Spleen (tissue), 7 donors: ENCODE measurements around the gene MPPED2.

Experiments
- POLR2A ChIP-seq, 3 donors: fragments of 450-650 bp; IDR thresholded peaks; one replicate each; pipeline ENCODE4 v1.5.1; 2017; ENCODE audit warnings: antibody characterized with exemption in 3 of 3, mild to moderate bottlenecking in 1 of 3
- POLR2AphosphoS5 ChIP-seq, 3 donors: sonication (generic); formaldehyde crosslinking; IDR thresholded peaks; one replicate each; pipeline ENCODE4 v1.5.1; 2017; ENCODE audit warnings: antibody characterized with exemption in 3 of 3
- TF ChIP-seq, protein P1 (sequence below), 11 experiments: fragments of 200-600 bp in 7 of 11; fragments of 450-650 bp in 4 of 11; sonication (generic) in 4 of 11; IDR thresholded peaks in 8 of 11; conservative IDR thresholded peaks in 3 of 11; 1 replicate in 7 of 11; 2 replicates in 4 of 11; pipeline versions ENCODE4 v1.4.0 to v1.8.0; 2016 to 2021; ENCODE audit warnings: antibody characterized with exemption in 11 of 11, inconsistent platforms in 4 of 11, mild to moderate bottlenecking in 1 of 11
- donor health status: DM: no; HTN: no; CAD: no; lungs with moderate emphysema.
- donor health status: DM: no; HTN: no; CAD: no.
- donor health status: DM: no; HTN: no; CAD: no.

DNA sequence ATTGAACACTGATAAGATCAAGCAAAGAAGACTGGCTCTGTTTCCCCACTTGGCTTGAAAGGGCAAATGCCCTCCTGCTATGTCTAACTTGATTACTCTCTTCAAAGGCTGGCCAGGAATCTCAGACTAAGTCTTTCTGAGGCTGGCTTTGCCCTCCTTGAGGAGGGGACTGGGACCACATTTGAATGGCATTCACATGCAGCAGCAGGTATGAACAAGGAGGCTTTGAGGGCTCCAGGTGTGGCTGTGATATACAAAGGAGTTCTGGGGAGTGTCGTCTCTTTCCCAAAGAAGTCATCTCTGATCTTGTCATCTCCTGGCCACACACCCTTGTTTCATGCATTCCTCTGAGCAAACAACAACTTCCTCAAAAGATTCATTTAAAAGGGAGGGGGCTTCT lies 132.4 kb downstream of the MPPED2 start:
- TF ChIP-seq POLR2A (IDR thresholded peaks at IDR 0.05): no peak
- TF ChIP-seq, protein P1, sequence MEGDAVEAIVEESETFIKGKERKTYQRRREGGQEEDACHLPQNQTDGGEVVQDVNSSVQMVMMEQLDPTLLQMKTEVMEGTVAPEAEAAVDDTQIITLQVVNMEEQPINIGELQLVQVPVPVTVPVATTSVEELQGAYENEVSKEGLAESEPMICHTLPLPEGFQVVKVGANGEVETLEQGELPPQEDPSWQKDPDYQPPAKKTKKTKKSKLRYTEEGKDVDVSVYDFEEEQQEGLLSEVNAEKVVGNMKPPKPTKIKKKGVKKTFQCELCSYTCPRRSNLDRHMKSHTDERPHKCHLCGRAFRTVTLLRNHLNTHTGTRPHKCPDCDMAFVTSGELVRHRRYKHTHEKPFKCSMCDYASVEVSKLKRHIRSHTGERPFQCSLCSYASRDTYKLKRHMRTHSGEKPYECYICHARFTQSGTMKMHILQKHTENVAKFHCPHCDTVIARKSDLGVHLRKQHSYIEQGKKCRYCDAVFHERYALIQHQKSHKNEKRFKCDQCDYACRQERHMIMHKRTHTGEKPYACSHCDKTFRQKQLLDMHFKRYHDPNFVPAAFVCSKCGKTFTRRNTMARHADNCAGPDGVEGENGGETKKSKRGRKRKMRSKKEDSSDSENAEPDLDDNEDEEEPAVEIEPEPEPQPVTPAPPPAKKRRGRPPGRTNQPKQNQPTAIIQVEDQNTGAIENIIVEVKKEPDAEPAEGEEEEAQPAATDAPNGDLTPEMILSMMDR (IDR thresholded peaks at IDR 0.05 in 8 of 11, conservative IDR thresholded peaks at IDR 0.05 in 3 of 11): no peak
- TF ChIP-seq POLR2AphosphoS5 (IDR thresholded peaks at IDR 0.05): no peak
